Renal cortical epithelial cell (primary cell): ENCODE data around the gene TUBA3E. TPM values are rescaled to one million over a fixed set of nuclear protein-coding genes. Genes with fewer than 3 reads are reported as not detected.
"Not testable (repeated sequence)": the region's sequence is repeated elsewhere in the genome, so short reads cannot be mapped to it uniquely, and the experiment has no call there.

Experiments
- DNase-seq: peaks from one replicate; pipeline ENCODE4 v3.0.0-alpha.2; 2011; ENCODE audit warnings: low read depth
- total RNA-seq: library from RNA; depleted of rRNA; stranded (reverse); fragments of >200 nt; gene quantifications from 2 replicates; pipeline ENCODE4 v1.2.3, GENCODE V29; 2014

TUBA3E gene
- total RNA-seq: not detected in 2 replicates

- no peak for DNase-seq
These were observed at the start of gene TUBA3E for GRCh38 chr2:130198343-130198742. Gene TUBA3E, minus strand, starts transcription at chr2:130198439. Its CDS starts 79 bp downstream, at chr2:130198360.

DNA sequence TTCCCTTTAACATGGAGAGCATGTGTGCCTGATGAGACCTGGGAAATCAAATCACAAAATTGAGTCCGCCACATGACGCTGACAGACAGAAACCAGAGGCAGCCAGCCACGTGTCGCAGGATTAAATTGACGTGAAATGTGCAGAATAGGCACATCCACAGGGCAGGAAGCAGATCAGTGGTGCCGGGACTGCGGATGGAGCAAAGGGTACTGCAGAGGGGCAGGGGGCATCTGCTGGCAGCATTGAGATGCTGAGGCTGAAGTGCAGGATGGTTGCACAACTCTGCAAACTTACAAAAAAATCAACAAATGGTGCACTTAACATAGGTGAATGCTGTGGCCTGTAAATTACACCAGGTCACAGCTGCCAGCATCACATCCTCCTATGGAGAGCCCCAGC is 48.2 kb upstream of the TUBA3E start:
- no peak for DNase-seq

GRCh38 chr2:130245976-130246375 is 47.7 kb upstream of the TUBA3E start:
- DNase-seq: no peak

- DNase-seq: no peak
These were observed 45.1 kb upstream of the TUBA3E start for GRCh38 chr2:130243359-130243758.

- DNase-seq: peak; percentile 76
These were observed 42.9 kb upstream of the TUBA3E start for GRCh38 chr2:130241041-130241707.

DNA sequence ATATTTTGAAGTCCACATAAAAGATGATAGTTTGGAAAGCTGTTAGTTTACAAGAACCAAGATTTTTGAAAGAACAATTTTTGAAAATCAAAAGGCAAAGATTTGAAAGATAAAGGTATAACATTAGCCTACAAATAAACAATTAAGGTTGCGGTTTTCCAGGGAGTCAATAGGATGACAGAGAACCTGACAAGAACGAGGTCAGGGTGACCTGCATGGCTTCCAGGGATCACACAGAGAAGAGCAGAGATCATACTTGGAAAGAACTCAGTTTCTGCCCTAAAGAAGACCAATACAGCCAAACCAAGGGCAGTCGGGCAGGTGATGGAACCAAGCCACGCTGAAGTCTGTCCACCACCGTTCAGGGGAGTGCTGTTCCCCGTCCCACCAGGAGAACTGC is 41.3 kb upstream of the TUBA3E start:
- not testable (repeated sequence) for DNase-seq

- DNase-seq: not testable (repeated sequence)
These were observed 34.8 kb upstream of the TUBA3E start for GRCh38 chr2:130233066-130233465.

DNA sequence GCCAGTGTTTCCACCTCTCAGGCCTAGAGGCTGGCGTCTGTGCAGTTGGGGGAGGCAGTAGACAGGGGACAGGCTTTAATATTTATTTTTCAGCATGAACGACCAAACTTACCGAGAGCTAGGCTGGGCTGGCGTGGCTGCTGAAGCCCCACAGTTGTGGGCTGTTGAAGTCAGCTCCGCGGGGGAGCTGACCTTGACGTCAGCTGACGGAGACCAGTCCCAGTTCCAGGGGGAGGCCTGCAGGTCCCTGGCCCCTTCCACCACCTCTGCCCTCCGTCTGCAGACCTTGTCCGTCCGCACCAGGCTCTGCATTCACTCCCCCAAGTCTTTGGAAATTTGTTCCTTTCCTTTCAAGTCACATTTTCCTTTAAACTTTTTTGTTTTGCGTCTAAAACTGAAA is 33.4 kb upstream of the TUBA3E start:
- no peak for DNase-seq

- DNase-seq: not testable (repeated sequence)
These were observed 32.7 kb upstream of the TUBA3E start for GRCh38 chr2:130230907-130231306.

DNA sequence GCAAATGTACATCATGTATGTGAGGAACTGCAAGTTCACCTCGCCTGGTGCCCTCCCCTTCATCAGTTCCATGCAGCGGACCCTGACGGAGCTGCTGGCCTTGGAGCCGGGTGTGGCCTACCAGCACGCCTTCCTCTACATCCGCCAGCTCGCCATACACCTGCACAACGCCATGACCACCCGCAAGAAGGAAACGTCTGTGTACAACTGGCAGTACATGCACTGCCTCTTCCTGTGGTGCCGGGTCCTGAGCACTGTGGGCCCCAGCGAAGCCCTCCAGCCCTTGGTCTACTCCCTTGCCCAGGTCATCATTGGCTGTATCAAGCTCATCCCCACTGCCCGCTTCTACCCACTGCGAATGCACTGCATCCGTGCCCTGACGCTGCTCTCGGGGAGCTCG is 32.1 kb upstream of the TUBA3E start:
- DNase-seq: not testable (repeated sequence)

- DNase-seq: not testable (repeated sequence)
These were observed 30.9 kb upstream of the TUBA3E start for GRCh38 chr2:130229161-130229510.

DNA sequence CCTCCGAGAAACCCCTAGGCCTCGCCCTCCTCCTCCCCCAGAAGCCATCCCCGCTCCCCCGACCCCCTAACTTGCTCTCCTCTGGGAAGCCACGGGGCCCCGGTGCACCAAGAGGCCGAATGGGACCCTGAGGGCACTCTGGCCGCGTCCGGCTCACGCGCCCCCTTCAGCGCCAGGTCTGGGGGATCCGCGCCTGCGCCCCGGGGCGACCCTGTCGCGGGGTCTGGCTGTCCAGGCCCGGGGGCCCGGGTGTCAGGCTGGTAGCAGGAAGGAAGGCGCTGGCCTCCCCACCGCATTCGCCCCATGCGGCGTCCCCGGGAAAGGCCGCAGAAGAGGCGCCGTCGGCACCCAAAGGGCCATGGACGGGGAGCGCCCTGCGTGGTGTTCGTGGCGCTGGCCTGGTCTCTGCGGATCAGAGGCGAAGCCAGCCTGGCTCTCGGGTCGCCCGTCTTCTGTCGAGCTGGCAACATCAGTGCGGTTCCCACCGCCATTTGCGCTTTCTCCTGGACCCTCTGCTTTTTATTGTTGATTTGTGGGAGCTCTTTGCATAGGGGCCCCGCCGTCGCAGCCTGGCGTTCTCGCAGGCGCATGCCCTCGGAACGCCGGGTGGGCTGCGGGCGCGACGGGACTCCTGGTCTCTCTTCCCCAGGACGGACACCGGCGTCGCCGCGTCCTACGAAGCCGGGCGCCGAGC is 30.4 kb upstream of the TUBA3E start:
- not testable (repeated sequence) for DNase-seq

DNA sequence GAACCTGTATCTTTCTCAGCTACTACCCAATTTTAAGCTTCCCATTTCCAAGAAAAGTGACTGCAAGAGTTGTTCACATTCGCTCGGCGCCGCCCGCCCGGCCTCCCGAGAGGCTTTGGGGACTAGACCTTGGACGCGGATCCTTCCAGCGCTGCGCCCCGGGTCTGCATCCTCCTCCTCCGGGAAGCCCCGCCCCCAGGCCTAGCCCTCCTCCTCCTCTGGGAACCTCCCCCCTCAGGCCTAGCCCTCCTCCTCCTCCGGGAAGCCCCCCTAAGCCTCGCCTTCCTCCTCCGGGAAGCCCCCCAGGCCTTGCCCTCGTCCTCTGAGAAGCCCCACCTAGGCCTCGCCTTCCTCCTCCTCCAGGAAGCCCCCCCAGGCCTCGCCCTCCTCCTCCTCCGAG is 29.8 kb upstream of the TUBA3E start:
- not testable (repeated sequence) for DNase-seq

DNA sequence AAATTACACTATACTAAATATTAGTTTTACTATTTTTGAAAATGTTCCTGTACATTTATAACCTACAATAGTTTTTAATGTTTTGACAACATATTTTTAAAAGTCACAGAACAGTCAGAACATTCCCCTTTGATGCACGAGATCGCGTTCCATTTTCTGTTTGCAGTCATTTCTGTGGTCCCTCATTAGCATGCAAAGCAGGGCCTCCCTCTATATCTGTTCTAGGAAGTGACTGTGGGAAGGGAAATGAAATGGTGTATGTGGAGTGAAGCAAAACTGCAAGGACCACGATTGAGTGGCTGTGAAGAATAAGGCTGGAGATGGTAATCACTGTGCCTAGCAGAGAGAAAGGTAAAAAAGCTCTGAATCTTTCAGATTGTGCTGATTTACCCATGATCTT is 24.3 kb upstream of the TUBA3E start:
- DNase-seq: not testable (repeated sequence)

GRCh38 chr2:130220505-130220904 is 22.3 kb upstream of the TUBA3E start:
- not testable (repeated sequence) for DNase-seq

- not testable (repeated sequence) for DNase-seq
These were observed 20.9 kb upstream of the TUBA3E start for GRCh38 chr2:130219147-130219546.

DNA sequence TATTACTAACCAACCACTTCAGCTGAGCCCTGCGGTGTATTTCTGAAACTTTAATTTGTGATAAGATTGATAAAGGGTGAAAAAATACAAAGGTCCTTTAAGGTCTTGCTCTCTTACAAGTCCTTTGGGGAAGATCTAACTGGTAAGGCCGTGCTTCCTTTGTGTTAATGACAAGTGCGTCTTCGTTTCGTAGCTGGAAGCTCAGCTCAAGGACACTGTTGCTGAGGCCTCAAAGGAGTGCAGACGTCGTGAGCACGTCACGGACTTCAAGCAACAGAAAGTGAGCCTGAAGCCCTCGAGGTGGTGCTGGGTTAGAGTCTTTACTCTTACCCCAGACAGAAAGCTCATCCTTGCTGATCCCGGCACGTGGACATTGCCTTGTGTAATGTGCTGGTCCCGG is 8.8 kb upstream of the TUBA3E start:
- not testable (repeated sequence) for DNase-seq

- DNase-seq: not testable (repeated sequence)
These were observed 4.9 kb upstream of the TUBA3E start for GRCh38 chr2:130203150-130203549.

- not testable (repeated sequence) for DNase-seq
These were observed 4.3 kb upstream of the TUBA3E start for GRCh38 chr2:130202518-130202917.

- DNase-seq: not testable (repeated sequence)
These were observed 2.2 kb downstream of the TUBA3E start for GRCh38 chr2:130196052-130196451.

DNA sequence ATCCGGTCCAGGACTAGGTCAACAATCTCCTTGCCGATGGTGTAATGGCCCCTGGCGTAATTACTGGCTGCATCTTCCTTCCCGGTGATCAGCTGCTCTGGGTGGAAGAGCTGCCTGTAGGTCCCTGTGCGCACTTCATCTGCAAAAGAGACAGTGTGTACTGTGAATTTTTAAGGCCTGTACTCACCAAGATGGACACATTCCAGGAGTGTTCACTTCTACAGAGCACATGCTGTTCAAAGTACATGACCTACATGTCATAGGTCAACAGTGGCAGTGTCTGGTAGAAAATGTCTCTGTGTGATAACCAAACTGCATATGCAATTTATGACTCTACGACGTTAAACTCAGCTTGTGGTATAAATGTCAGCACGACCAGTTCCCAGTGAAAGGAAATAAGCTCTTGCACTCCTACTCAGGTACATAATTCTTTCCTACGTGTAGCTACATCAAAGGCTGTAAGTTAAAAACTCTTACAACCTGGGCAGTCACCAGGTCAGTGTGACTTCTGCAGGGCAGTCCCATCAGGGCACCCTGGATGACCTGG is 3.1 kb downstream of the TUBA3E start:
- DNase-seq: not testable (repeated sequence)

GRCh38 chr2:130193824-130194223 is 4.4 kb downstream of the TUBA3E start:
- DNase-seq: not testable (repeated sequence)

DNA sequence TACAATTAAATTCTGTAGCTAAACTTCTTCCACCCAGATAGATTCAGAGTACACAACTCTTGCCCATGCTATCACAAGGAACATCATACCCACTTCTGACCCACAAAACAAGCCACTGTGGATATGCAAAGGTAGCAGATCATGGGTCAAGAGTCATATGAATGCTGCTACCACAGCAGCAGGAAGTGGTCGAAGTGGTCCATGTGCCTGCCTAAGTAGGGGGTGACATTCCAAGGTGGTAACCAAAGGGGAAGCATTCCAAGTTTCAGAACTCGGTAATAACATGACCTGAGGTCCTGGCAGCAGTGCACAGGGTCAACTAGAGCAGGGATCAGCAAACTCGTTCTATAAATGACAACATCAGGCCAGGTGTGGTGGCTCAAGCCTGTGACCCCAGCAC is 5.8 kb downstream of the TUBA3E start:
- peak; percentile 20 for DNase-seq
